IPS-11a (cell line): ENCODE measurements around the gene RAPGEF5.

Experiments used
- H3K4me3 ChIP-seq: one replicate; pipeline ENCODE4 v1.5.1; 2013; ENCODE audit warnings: low read depth, low read length, control low read depth

The RAPGEF5 gene

GRCh38 chr7:22229148-22229547 lies 127.8 kb downstream of the RAPGEF5 start:
- H3K4me3 ChIP-seq, result no peak overlapping the region

DNA sequence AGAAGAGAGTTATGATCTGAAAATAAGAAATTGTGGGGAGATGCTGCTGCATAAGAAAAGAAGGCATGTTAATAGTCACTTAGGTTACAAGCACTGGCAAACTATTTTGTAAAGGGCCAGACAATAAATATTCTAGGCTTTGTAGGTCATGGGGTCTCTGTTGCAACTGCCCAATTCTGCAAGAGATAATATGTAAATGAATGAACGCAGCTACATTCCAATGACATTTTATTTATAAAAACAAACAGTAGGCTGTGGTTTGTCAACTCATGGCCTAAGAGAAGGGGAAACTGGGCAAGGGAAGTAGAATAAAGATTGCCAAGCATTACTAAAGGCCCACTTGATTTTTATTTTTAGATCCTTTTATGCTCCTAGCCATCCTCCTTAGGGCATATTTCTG lies 133.1 kb downstream of the RAPGEF5 start:
- H3K4me3 ChIP-seq, result no peak overlapping the region

DNA sequence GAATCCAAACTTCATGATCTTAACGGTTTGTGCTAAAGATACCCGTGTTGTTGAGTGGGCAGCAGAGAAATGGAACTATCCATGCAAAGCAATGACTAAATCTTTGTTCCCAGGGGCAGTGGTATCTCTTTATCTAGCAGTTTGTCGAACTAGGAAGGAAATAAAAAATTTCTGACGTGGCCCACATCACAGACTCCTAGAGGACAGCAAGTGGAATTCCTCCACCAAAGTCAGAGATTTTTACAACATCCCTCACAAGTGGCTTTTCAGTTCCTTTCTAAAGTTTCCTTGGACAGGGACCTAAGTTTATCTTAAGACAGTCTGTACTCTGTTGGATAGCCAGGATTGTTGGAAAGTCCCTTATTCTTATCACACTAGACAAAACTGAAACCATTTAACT lies 136.0 kb downstream of the RAPGEF5 start:
- H3K4me3 ChIP-seq, result no peak overlapping the region

GRCh38 chr7:22219739-22220493 lies 137.0 kb downstream of the RAPGEF5 start:
- H3K4me3 ChIP-seq, result no peak overlapping the region

- no peak overlapping the region for H3K4me3 ChIP-seq
Measured at GRCh38 chr7:22219036-22219435, 137.9 kb downstream of the RAPGEF5 start.

DNA sequence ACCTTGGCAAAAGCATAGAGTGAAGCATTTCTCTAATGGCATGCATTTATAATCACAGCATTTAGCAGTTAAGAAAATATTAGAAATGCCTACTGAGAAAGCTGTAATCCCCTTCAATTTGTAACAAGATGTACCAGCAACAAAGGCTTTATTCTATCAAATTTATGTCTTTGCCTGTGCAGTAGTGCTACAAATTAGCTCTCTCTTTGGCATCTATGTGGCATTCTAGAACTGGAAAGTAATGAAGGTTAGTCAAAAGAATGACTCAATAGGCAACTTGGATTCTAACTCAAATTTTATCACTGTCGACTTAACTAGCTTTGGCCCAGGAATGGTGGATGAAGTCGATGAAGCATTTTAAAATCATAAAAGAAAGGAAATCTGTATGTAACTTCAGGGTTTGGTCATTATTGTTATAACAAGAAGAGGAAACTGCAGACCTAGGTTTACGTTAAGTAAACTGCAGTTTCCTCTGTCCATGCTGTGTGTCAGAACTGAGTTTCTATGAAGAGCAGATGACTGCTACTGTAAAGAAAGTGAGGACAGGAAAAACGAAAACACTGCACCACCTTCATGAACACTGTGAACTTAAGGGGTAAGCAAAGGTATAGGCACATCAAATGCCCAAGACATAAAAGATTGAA lies 140.0 kb downstream of the RAPGEF5 start:
- no peak overlapping the region for H3K4me3 ChIP-seq

DNA sequence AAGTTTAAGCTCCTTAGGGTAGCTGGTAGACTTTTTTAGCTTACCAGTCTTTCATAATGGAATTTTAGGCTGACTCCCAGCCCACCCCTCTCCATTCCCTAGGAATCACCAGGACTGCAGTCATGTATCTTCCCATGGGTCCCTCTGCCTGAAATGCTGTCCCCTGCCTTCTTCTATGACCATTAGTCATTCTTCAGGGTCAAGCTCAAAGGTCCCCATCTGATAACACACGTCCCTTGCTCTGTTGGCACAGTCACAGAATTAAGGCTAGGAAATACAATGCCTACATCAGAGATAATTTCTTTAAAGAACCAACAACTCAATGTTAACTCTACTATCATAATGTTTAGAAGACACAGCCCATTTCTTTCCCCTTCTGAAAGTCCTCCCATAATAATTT lies 140.6 kb downstream of the RAPGEF5 start:
- H3K4me3 ChIP-seq, result no peak overlapping the region

DNA sequence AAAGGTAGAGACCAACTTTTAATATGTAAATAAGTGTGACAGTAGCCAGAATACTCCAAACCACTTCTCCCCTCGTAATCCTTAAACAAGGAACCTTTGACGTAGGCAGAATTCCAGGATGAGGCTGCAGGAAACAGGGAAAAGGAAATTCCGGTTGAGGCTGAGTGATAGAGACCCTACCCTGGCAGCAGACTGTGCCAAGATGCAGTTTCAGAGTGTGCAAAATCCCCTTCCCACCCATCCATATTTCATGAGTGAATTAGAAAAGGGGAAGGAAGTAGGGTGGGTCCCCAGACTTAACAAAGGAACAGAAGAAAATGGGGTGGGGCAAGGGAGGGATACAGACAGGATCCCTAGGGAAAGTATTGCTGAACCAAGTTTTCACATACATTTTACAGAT lies 143.0 kb downstream of the RAPGEF5 start:
- H3K4me3 ChIP-seq, result no peak overlapping the region

DNA sequence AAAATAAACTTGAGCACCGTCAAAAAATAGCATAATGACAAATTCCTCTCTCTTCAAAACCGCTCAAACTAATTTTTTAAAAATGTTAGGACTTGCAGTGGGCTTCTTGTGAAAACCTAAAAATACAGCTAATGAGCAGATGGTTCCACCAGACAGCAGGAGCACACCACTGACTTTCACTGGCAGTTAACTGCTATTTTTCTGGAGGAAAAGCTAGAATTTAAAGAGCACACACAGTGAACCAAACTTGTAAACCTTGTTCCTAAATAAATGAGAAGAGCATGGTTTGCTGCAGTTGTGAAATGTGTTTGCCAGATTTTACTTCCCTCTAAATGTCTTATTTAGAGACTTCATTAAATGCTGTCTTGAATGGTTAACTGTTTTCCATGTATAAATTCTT lies 143.9 kb downstream of the RAPGEF5 start:
- no peak overlapping the region for H3K4me3 ChIP-seq

GRCh38 chr7:22210967-22211366 lies 146.0 kb downstream of the RAPGEF5 start:
- no peak overlapping the region for H3K4me3 ChIP-seq

- H3K4me3 ChIP-seq, result no peak overlapping the region
Measured at GRCh38 chr7:22210355-22210754, 146.6 kb downstream of the RAPGEF5 start.

- H3K4me3 ChIP-seq, result no peak overlapping the region
Measured at GRCh38 chr7:22208799-22209198, 148.2 kb downstream of the RAPGEF5 start.

DNA sequence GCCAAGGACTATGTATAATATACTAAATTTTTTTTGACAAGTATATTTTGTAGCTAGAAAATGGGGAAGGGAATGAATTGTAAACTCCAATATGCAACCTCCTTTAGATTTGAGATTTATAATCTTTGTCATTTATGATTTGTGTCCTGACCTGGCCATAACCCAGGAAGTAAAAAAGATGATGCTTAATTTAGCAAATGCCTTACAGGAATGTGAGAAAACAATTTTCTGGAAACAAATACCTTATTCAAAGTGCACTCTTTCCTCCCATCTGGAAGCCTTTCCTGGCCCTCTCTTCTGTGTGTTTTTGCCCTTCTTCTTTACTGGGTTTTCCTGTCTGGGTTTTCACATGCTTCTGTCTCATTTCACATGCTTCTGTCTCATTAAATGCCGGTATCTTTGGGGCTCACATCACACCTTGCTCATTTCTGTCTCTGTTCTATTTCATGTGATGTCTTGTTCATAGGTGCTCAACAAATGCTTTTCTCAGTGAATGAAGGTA lies 149.2 kb downstream of the RAPGEF5 start:
- no peak overlapping the region for H3K4me3 ChIP-seq

DNA sequence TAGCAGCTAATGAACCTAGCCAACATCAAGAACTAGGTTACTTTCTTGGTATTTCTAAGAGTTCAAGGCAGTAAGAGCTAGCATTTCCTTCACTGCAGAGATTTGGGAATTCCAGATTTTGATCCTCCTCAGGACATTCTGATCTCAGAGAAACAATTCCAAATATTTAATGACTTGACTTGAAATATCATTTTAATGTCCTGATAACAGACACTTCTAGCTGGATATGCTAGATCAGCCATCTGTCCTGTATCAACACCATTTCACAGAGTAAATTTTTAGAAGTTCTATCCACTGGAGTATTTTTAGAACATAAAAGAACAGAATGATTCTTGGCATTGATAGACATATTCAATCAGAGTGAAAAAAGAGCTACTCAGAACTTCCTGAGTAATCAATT lies 151.3 kb downstream of the RAPGEF5 start:
- H3K4me3 ChIP-seq, result no peak overlapping the region

DNA sequence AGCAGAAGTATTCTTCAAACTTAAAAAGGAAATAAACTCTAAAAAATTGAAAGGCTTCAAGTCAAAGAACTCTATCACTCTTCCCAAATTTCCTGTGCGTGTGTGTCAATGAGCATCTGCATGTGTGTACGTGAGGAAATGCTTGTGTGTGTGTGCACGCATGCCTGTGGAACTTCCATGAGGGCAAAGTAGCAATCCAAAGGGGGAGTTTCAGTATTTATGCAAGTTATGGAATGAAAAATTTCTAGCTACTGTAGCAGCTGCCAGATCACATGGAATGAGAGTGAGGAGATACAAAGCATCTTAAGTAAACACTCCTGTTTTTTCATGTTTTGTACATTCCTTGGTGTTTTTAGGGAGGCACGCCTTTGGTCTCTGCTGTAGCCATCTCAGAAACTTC lies 152.6 kb downstream of the RAPGEF5 start:
- H3K4me3 ChIP-seq, result no peak overlapping the region

- no peak overlapping the region for H3K4me3 ChIP-seq
Measured at GRCh38 chr7:22202141-22202540, 154.8 kb downstream of the RAPGEF5 start.

DNA sequence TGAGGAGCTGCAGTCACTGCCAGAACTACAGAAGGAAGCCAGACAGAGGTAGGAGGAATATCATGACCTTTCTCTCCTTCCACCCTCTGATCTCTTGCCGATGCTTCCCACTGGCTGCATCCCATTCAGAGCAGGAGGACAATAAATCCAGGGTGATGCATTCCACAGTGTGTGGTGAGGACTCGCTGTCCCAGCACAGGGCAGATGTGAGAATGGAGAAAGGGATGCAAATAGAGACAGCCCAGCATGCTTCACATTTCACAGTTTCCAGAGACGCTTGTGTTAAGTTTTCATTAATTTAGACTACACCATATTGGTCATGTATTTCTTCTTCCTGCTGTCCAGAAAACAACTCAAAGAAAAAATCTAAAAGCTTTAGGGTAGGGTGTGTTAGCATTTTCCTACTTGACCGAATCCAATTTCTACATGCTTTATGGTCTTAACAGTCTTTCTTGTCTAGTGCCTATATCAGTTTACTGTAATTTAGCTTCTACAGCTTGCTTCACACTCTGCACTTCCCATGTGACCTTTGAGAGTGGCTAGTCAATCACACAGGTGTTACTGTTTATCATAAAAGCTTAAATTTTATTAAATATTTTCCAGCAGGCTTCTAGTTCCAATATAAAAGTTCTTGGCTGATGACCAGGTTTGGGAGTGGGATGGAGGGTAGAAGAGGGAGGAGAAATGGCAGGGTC lies 155.6 kb downstream of the RAPGEF5 start:
- H3K4me3 ChIP-seq, result no peak overlapping the region

GRCh38 chr7:22200777-22201176 lies 156.2 kb downstream of the RAPGEF5 start:
- no peak overlapping the region for H3K4me3 ChIP-seq

DNA sequence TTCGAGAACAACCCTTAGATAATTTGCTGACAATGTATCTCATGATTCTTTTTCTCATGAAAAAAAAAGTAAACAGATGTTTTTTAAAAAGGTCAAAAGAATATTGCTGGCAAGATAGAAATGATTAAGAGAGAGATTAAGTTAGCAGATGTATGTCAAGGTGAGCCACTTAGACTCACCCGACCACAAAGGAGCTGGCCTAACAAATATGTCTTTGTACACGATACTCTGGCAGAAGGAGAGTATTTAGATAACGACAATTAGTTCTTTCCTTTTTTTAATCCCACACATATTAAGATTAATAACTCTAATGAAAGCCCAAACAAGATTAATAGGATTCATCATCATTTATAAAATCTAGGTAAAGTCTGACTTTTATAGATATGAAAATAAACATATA lies 156.7 kb downstream of the RAPGEF5 start:
- no peak overlapping the region for H3K4me3 ChIP-seq

DNA sequence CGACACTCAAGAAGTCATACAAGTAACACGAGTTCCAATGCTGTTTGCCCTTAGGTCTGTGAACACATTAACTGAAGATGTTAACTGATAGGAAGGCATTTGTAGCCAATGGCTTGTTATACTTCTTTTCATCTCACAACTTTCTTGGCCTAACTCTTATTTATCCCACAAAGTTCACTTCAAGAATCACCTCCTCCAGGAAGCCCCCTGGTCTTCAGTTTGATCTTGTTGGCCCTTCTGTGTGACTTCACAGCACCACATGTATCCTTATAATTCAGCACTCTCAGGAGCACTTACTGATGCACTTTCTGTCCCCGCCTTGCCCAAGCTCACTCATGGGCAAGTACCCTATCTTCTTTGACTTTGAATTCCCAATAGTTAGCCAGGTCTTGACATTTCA lies 159.6 kb downstream of the RAPGEF5 start:
- no peak overlapping the region for H3K4me3 ChIP-seq

GRCh38 chr7:22196429-22196828 lies 160.5 kb downstream of the RAPGEF5 start:
- H3K4me3 ChIP-seq, result no peak overlapping the region
